GM12878 (cell line): ENCODE data around the gene DCUN1D3. TPM values are rescaled to one million over a fixed set of nuclear protein-coding genes. Genes with fewer than 3 reads are reported as not detected.

Source experiments
- ATAC-seq: fragments of 200-7000 bp; cut with Tn5 transposase; 3 replicates; pipeline ENCODE4 v1.9.1; 2020; ENCODE audit warnings: mild to moderate bottlenecking, moderate library complexity
- BruUV-seq: library from RNA; stranded (reverse); fragments of 400-500 nt; replicated peaks from 2 replicates; lab custom pipeline; 2021; lab: Mats Ljungman, UMichigan
- CTCF ChIA-PET: fragments of 300-600 bp; sonication (Branson Sonifier 250); formaldehyde crosslinking; extraction: SDS; loops from one replicate; lab custom pipeline; 2021; ENCODE audit warnings: inconsistent platforms; lab: Yijun Ruan, JAX
- POLR2A ChIA-PET: fragments of 350-600 bp; formaldehyde crosslinking; extraction: SDS; loops from one replicate; lab custom pipeline; 2021; ENCODE audit warnings: inconsistent platforms; lab: Charles Lee
- RAD21 ChIA-PET: fragments of 300-600 bp; sonication (Branson Sonifier 250); formaldehyde crosslinking; loops from one replicate; lab custom pipeline; 2023; ENCODE audit warnings: antibody characterized with exemption; ENCODE audit not compliant: unreplicated experiment; lab: Charles Lee
- SMC1A ChIA-PET: fragments of 300-600 bp; sonication (Branson Sonifier 250); formaldehyde crosslinking; loops from one replicate; lab custom pipeline; 2023; ENCODE audit not compliant: unreplicated experiment, uncharacterized antibody; lab: Charles Lee
- DNase-seq: peaks from one replicate; pipeline ENCODE4 v3.0.0-alpha.2; 2011; ENCODE audit warnings: low read depth, low spot score
- FAIRE-seq: peaks from 3 replicates; lab custom pipeline; 2011; peaks lifted over from hg19 to GRCh38; lab: Jason Lieb, UNC
- H2AFZ ChIP-seq: 2 replicates; pipeline ENCODE4 v1.6.0; 2011; ENCODE audit warnings: low read depth, low read length, control low read depth; ENCODE audit not compliant: control insufficient read depth
- H3K27ac ChIP-seq: 2 replicates; pipeline ENCODE4 v1.5.1; 2011; ENCODE audit warnings: control low read depth; ENCODE audit not compliant: control insufficient read depth, insufficient read depth
- H3K27me3 ChIP-seq, 2 experiments: replicated peaks in 1 of 2; 2 replicates each; pipeline versions ENCODE4 v1.6.0 to v1.6.1; 2011; ENCODE audit warnings: low read length in 1 of 2; ENCODE audit not compliant: control insufficient read depth in 2 of 2, insufficient read depth in 2 of 2
- H3K36me3 ChIP-seq, 2 experiments: 2 replicates each; pipeline ENCODE4 v1.5.1; 2011; ENCODE audit warnings: low read length in 1 of 2; ENCODE audit not compliant: control insufficient read depth in 2 of 2, insufficient read depth in 2 of 2
- H3K4me1 ChIP-seq: 2 replicates; pipeline ENCODE4 v1.6.1; 2011; ENCODE audit warnings: mild to moderate bottlenecking, low read length, moderate library complexity, mixed read lengths; ENCODE audit not compliant: control insufficient read depth, insufficient read depth
- H3K4me2 ChIP-seq: 2 replicates; pipeline ENCODE4 v1.6.0; 2011; ENCODE audit warnings: control low read depth; ENCODE audit not compliant: control insufficient read depth, insufficient read depth
- H3K4me3 ChIP-seq: fragments of 200-600 bp; sonication (generic); 2 replicates; pipeline ENCODE4 v1.5.1; 2016
- H3K79me2 ChIP-seq: 2 replicates; pipeline ENCODE4 v1.6.0; 2011; ENCODE audit warnings: low read length; ENCODE audit not compliant: control insufficient read depth, insufficient read depth
- H3K9ac ChIP-seq: 2 replicates; pipeline ENCODE4 v1.8.0; 2011; ENCODE audit warnings: low read length, control low read depth, mixed read lengths; ENCODE audit not compliant: control insufficient read depth, insufficient read depth
- H3K9me3 ChIP-seq: replicated peaks from 3 replicates; pipeline ENCODE4 v1.5.1; 2011; ENCODE audit warnings: mild to moderate bottlenecking, low read length; ENCODE audit not compliant: control insufficient read depth, insufficient read depth
- H4K20me1 ChIP-seq: 2 replicates; pipeline ENCODE4 v1.6.0; 2011; ENCODE audit not compliant: control insufficient read depth, insufficient read depth
- CHD1 ChIP-seq: IDR thresholded peaks from 2 replicates; pipeline ENCODE4 v1.6.1; 2012; ENCODE audit warnings: low read depth, low read length, improper control_type of control experiment
- CTCF ChIP-seq, 3 experiments: IDR thresholded peaks in 2 of 3; conservative IDR thresholded peaks in 1 of 3; 2 replicates each; pipeline ENCODE4 v1.5.1; 2011; ENCODE audit warnings: low read depth in 3 of 3, low read length in 3 of 3, mild to moderate bottlenecking in 3 of 3, control low read depth in 2 of 3, moderate library complexity in 2 of 3, inconsistent platforms in 1 of 3, mixed read lengths in 1 of 3; ENCODE audit not compliant: control insufficient read depth in 2 of 3, insufficient read depth in 1 of 3; ENCODE audit errors: extremely low read depth in 1 of 3
- E2F8 ChIP-seq: fragments of 450-650 bp; IDR thresholded peaks from 2 replicates; pipeline ENCODE4 v1.6.1; 2018; ENCODE audit warnings: mild to moderate bottlenecking, low read depth, moderate library complexity; ENCODE audit not compliant: partially characterized antibody
- ESRRA ChIP-seq: IDR thresholded peaks from 2 replicates; pipeline ENCODE4 v1.6.1; 2012; ENCODE audit warnings: mild to moderate bottlenecking, low read length, improper control_type of control experiment
- IKZF1 ChIP-seq: fragments of 450-650 bp; conservative IDR thresholded peaks from 2 replicates; pipeline ENCODE4 v1.6.1; 2017; ENCODE audit warnings: antibody characterized with exemption, mild to moderate bottlenecking
- IKZF2 ChIP-seq, 2 experiments: fragments of 450-650 bp; IDR thresholded peaks; 2 replicates each; pipeline ENCODE4 v1.6.1; 2017; ENCODE audit warnings: mild to moderate bottlenecking in 2 of 2, moderate library complexity in 2 of 2
- KDM1A ChIP-seq: fragments of 200-600 bp; sonication (generic); IDR thresholded peaks from 2 replicates; pipeline ENCODE4 v1.6.1; 2016; ENCODE audit warnings: borderline replicate concordance
- NFXL1 ChIP-seq: fragments of 450-650 bp; IDR thresholded peaks from 2 replicates; pipeline ENCODE4 v1.6.1; 2017; ENCODE audit warnings: antibody characterized with exemption, mild to moderate bottlenecking, borderline replicate concordance
- NR2F1 ChIP-seq: fragments of 450-650 bp; conservative IDR thresholded peaks from 2 replicates; pipeline ENCODE4 v1.6.1; 2017; ENCODE audit warnings: mild to moderate bottlenecking
- NRF1 ChIP-seq: conservative IDR thresholded peaks from 2 replicates; pipeline ENCODE4 v1.6.1; 2011; ENCODE audit warnings: mild to moderate bottlenecking, low read depth, low read length, improper control_type of control experiment
- RUNX3 ChIP-seq: IDR thresholded peaks from 2 replicates; pipeline ENCODE4 v1.6.1; 2012; ENCODE audit warnings: low read length, inconsistent platforms
- TCF7 ChIP-seq: IDR thresholded peaks from 2 replicates; pipeline ENCODE4 v1.6.1; 2014; ENCODE audit warnings: antibody characterized with exemption, borderline replicate concordance
- WGBS: methylation state at CpG from one replicate; pipeline ENCODE4 v1.1.6; 2016; ENCODE audit warnings: low lambda C conversion rate; ENCODE audit not compliant: insufficient replicate concordance, insufficient coverage; ENCODE audit errors: missing lambda C conversion rate; 5-methylcytosine and 5-hydroxymethylcytosine counted together
- in situ Hi-C: fragments of 300-500 bp; cut with MboI; formaldehyde crosslinking; loops from 9 replicates; pipeline ENCODE4 v1.14.3; 2018; ENCODE audit warnings: mixed read lengths
- intact Hi-C: fragments of 100-400 bp; cut with micrococcal nuclease; formaldehyde crosslinking; loops from one replicate; pipeline ENCODE4 v1.14.2; 2022; ENCODE audit not compliant: unreplicated experiment
- polyA plus RNA-seq, 11 experiments: library from polyadenylated mRNA; depleted of rRNA in 4 of 11; unstranded in 6 of 11; stranded (reverse) in 5 of 11; fragments of >200 nt; fragmentation: Nextera tagmentation in 4 of 11; fragmentation: Illumina TruSeq in 1 of 11; extraction: Ambion mirVana in 4 of 11; extraction: Trizol in 1 of 11; gene quantifications; 1 replicate in 1 of 11; 2 replicates in 10 of 11; pipeline versions ENCODE4 v1.2.1 to v1.2.3, GENCODE V29; 2011 to 2016; ENCODE audit warnings: inconsistent platforms in 2 of 11, missing spikeins in 2 of 11, low read depth in 1 of 11
- total RNA-seq, 4 experiments: library from RNA; depleted of rRNA in 3 of 4; stranded (reverse); fragments of >200 nt in 3 of 4; fragmentation: Illumina TruSeq in 1 of 4; extraction: Trizol in 1 of 4; gene quantifications; 2 replicates each; pipeline versions ENCODE4 v1.2.1 to v1.2.3, GENCODE V29; 2013 to 2021
- TF ChIP-seq, protein P1 (sequence below): fragments of 450-650 bp; IDR thresholded peaks from 2 replicates; pipeline ENCODE4 v1.6.1; 2017; ENCODE audit warnings: mild to moderate bottlenecking, low read depth, inconsistent platforms; ENCODE audit not compliant: poor library complexity, severe bottlenecking

The DCUN1D3 gene
- total and polyA plus RNA-seq, 10 of the 15 experiments (the other 5 are each of a cell fraction or from before 2014, with no cell fraction given): 0.47 to 4.5 (median 1.9) TPM

GRCh38 chr16:20880867-20881502 lies 19.2 kb downstream of the DCUN1D3 start (continued):
- TF ChIP-seq NFXL1 (no peak), RUNX3 (no peak), NRF1 (no peak)
- TF ChIP-seq, all 136 proteins: peak for 0

GRCh38 chr16:20879175-20880040 lies 20.8 kb downstream of the DCUN1D3 start:
- Histone ChIP-seq H3K4me2 (peak overlapping the region; percentile 73), H3K9ac (no peak overlapping the region), H3K36me3 (no peaks in the 10 kb centered on the region), H3K79me2 (peaks cover 13% of the 10 kb centered on the region), H3K27me3 (no peaks in the 10 kb centered on the region), H4K20me1 (no peaks in the 10 kb centered on the region), H3K4me3 (peak overlapping the region; percentile 17; the same call in 1 of the 2 replicates), H3K4me1 (peaks cover 32% of the 10 kb centered on the region), H3K27ac (peak overlapping the region; percentile 60), H2AFZ (no peak overlapping the region; the same call in 1 of the 2 replicates), H3K9me3 (no peaks in the 10 kb centered on the region)
- intact Hi-C loops (no loop called here), in situ Hi-C loops (no loop called here)
- DNase-seq (peak; percentile 71), ATAC-seq (peak; percentile 70), FAIRE-seq (peak; percentile 38)
- WGBS: 25% methylated on average over 7 of the region's 7 CpGs
- RAD21 ChIA-PET: interaction anchor here (0.8 to 2.2 kb wide), 7 partner anchors 12 to 139 kb away, joined by 3 to 15 read pairs (median 4); no protein-coding TSS in a partner anchor
- SMC1A ChIA-PET: interaction anchor here (1.0 to 6.1 kb wide), 11 partner anchors 14 to 107 kb away, joined by 3 to 83 read pairs (median 6); partner anchors contain the start of genes DCUN1D3 and LYRM1
- no TSS peak for BruUV-seq
- CTCF ChIA-PET: interaction anchor here (0.9 to 2.2 kb wide), 4 partner anchors 11 to 28 kb away, joined by 3 to 9 read pairs (median 4); no protein-coding TSS in a partner anchor
- POLR2A ChIA-PET: interaction anchor here (0.8 to 1.9 kb wide), 6 partner anchors 14 to 24 kb away, joined by 3 to 9 read pairs (median 6); partner anchors contain the start of genes DCUN1D3 and LYRM1
- TF ChIP-seq KDM1A: no peak
- TF ChIP-seq, protein P1, sequence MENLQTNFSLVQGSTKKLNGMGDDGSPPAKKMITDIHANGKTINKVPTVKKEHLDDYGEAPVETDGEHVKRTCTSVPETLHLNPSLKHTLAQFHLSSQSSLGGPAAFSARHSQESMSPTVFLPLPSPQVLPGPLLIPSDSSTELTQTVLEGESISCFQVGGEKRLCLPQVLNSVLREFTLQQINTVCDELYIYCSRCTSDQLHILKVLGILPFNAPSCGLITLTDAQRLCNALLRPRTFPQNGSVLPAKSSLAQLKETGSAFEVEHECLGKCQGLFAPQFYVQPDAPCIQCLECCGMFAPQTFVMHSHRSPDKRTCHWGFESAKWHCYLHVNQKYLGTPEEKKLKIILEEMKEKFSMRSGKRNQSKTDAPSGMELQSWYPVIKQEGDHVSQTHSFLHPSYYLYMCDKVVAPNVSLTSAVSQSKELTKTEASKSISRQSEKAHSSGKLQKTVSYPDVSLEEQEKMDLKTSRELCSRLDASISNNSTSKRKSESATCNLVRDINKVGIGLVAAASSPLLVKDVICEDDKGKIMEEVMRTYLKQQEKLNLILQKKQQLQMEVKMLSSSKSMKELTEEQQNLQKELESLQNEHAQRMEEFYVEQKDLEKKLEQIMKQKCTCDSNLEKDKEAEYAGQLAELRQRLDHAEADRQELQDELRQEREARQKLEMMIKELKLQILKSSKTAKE: peak; percentile 85
- peak; percentile 35; the same call in 1 of the 2 replicates for TF ChIP-seq IKZF1
- TF ChIP-seq CHD1: no peak
- TF ChIP-seq IKZF2 (IDR thresholded peaks at IDR 0.05): peak; percentile 53 to 59; a peak in 2 of 4 replicates
- no peak for TF ChIP-seq ESRRA
- no peak for TF ChIP-seq TCF7
- TF ChIP-seq CTCF (IDR thresholded peaks at IDR 0.05 in 2 of 3, conservative IDR thresholded peaks at IDR 0.05 in 1 of 3; ENCODE audit: control insufficient read depth in 2 of 3, extremely low read depth in 1 of 3, insufficient read depth in 1 of 3, low read depth in 3 of 3, low read length in 3 of 3): no peak
- no peak for TF ChIP-seq NR2F1
- TF ChIP-seq E2F8: no peak
